ENCODE results near the gene C18orf32.

C18orf32 gene

DNA sequence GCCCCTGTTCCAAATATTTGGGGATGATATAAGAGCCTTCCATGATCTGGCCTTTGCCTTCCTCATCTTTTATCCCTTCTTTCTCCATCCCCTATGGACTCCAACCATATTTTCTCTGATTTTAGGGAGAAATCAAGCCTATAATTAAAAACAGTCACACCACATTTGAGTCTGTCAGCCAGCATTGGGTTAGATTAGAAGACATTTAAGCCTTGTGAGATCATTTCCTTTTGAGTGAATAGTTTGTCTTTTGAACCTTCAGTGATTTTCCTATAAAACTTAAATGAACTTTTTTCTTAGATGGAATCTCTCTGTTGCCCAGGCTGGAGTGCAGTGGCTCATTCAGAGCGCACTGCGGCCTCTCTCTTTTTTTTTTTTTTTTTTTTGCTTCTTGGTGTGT lies 7.6 kb upstream of the C18orf32 start:
- H3K4me2 ChIP-seq (ENCODE audit: low read length), result no peak overlapping the region

DNA sequence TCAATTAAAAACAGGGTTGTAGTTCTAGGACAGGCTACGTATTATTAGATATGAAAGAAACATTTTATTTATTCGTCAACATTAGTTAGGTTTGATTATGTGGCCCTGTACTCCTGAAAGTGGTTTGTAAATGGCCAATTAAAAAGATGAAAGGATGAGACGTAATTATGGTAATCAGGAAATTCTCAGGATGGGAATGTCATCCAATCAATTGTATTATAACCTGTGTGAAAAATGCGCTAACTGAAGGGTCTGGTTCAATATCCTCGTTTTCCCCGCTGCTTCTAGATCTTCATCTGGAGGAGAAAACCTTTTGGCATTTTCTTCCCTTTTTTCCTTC lies 5.6 kb upstream of the C18orf32 start:
- Histone ChIP-seq H3K27ac (ENCODE audit: low read depth, low read length) (no peak overlapping the region), H3K4me2 (ENCODE audit: low read length) (peak overlapping the region; percentile 30), H3K9me3 (ENCODE audit: control insufficient read depth, insufficient read depth, low read length) (no peaks in the 10 kb centered on the region), H3K4me3 (ENCODE audit: low read length) (peak overlapping the region; percentile 98; the same call in 1 of the 2 replicates), H3F3A (ENCODE audit: control insufficient read depth, insufficient read depth) (peaks cover 45% of the 10 kb centered on the region), H3K9me2 (replicated peaks; ENCODE audit: control insufficient read depth, low read length) (no peaks in the 10 kb centered on the region), H4K20me1 (ENCODE audit: control insufficient read depth, insufficient read depth, low read depth, low read length) (peaks cover 13% of the 10 kb centered on the region), H3K27me3 (ENCODE audit: control insufficient read depth, low read length) (0 out of 2 replicates have a peak, but pooled peaks cover 2% of the 10 kb centered on the region), H3K4me1 (ENCODE audit: control insufficient read depth, low read length) (peaks cover 38% of the 10 kb centered on the region), H3K36me3 (ENCODE audit: control insufficient read depth, low read length) (peaks cover 46% of the 10 kb centered on the region), H3K79me2 (ENCODE audit: control insufficient read depth, low read length) (peaks cover 29% of the 10 kb centered on the region)
- TF ChIP-seq, protein P1, sequence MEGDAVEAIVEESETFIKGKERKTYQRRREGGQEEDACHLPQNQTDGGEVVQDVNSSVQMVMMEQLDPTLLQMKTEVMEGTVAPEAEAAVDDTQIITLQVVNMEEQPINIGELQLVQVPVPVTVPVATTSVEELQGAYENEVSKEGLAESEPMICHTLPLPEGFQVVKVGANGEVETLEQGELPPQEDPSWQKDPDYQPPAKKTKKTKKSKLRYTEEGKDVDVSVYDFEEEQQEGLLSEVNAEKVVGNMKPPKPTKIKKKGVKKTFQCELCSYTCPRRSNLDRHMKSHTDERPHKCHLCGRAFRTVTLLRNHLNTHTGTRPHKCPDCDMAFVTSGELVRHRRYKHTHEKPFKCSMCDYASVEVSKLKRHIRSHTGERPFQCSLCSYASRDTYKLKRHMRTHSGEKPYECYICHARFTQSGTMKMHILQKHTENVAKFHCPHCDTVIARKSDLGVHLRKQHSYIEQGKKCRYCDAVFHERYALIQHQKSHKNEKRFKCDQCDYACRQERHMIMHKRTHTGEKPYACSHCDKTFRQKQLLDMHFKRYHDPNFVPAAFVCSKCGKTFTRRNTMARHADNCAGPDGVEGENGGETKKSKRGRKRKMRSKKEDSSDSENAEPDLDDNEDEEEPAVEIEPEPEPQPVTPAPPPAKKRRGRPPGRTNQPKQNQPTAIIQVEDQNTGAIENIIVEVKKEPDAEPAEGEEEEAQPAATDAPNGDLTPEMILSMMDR (IDR thresholded peaks at IDR 0.05; ENCODE audit: low read depth, low read length, poor library complexity, severe bottlenecking), result no peak
- no peak for TF ChIP-seq EZH2phosphoT487 (IDR thresholded peaks at IDR 0.05; ENCODE audit: borderline replicate concordance, low read length)

More for the DNA sequence above, 7.6 kb upstream of the C18orf32 start:
- Histone ChIP-seq H3K27me3 (ENCODE audit: control insufficient read depth, low read length) (0 out of 2 replicates have a peak, but pooled peaks cover 2% of the 10 kb centered on the region), H3K4me1 (ENCODE audit: control insufficient read depth, low read length) (peaks cover 22% of the 10 kb centered on the region), H3K4me3 (ENCODE audit: low read length) (no peak overlapping the region), H3K27ac (ENCODE audit: low read depth, low read length) (no peak overlapping the region), H3F3A (ENCODE audit: control insufficient read depth, insufficient read depth) (peaks cover 26% of the 10 kb centered on the region), H4K20me1 (ENCODE audit: control insufficient read depth, insufficient read depth, low read depth, low read length) (peaks cover 13% of the 10 kb centered on the region), H3K79me2 (ENCODE audit: control insufficient read depth, low read length) (peaks cover 27% of the 10 kb centered on the region), H3K36me3 (ENCODE audit: control insufficient read depth, low read length) (peaks cover 26% of the 10 kb centered on the region), H3K9me3 (ENCODE audit: control insufficient read depth, insufficient read depth, low read length) (no peaks in the 10 kb centered on the region), H3K9me2 (replicated peaks; ENCODE audit: control insufficient read depth, low read length) (no peaks in the 10 kb centered on the region)
- TF ChIP-seq EZH2phosphoT487 (IDR thresholded peaks at IDR 0.05; ENCODE audit: borderline replicate concordance, low read length), result no peak
- TF ChIP-seq, protein P1 (IDR thresholded peaks at IDR 0.05; ENCODE audit: low read depth, low read length, poor library complexity, severe bottlenecking), result no peak

DNA sequence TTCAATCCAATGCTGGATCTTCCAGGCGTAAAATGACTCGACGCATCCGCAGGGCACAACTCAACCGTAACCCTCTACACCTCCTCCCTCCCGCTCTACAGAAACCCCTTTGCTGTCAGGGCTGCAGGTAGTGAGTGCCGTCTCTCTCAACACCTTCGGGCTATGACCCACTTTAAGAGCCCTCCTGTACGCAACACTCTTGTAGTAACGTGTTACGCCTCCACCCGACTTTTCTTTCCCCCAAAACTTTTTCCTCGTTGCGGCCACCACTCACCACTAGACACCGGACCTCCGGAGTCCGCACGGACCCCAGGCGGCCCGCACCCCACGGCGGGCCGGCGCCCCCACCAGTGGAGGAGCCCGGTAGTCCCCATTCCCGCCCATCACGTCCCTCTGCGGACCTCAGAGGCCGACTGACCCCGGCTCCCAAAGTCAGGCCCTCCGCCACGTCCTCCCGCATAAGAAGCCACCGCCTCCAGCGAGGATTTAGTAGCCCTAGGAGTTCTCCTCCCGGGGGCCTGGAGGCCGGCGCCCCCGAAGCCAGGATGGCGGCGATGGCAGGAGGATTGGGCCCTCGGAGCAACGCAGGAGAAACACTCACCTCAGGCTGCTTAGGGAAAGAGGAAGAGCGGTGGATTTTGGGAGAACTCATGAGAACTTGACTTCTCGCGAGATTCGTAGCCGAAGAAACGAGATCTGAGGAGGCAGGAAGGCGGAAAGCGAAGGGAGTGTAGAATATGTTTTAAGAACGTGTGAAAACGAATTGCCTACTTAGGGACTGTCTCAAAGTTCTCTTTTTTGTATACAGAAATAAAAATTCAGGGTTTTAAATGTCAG lies 5.0 kb upstream of the C18orf32 start, which contains the start of gene RPL17:
RPL17 (minus strand) TSS at position 609 of the 837 bp plus-strand sequence.
- no peaks in the 10 kb centered on the region for H3K9me2 ChIP-seq (replicated peaks; ENCODE audit: control insufficient read depth, low read length)
- H3K27me3 ChIP-seq (ENCODE audit: control insufficient read depth, low read length), result 0 out of 2 replicates have a peak, but pooled peaks cover 2% of the 10 kb centered on the region
- H3K36me3 ChIP-seq (ENCODE audit: control insufficient read depth, low read length), result peaks cover 51% of the 10 kb centered on the region
- H4K20me1 ChIP-seq (ENCODE audit: control insufficient read depth, insufficient read depth, low read depth, low read length), result peaks cover 13% of the 10 kb centered on the region
- H3K4me2 ChIP-seq (ENCODE audit: low read length), result peak within 1 kb of the TSS; percentile 92
- peak within 1 kb of the TSS; percentile 98 for H3K4me3 ChIP-seq (ENCODE audit: low read length)
- TF ChIP-seq, protein P1 (IDR thresholded peaks at IDR 0.05; ENCODE audit: low read depth, low read length, poor library complexity, severe bottlenecking), result no peak
- no peak for TF ChIP-seq EZH2phosphoT487 (IDR thresholded peaks at IDR 0.05; ENCODE audit: borderline replicate concordance, low read length)
- H3K9me3 ChIP-seq (ENCODE audit: control insufficient read depth, insufficient read depth, low read length), result no peaks in the 10 kb centered on the region
- H3K27ac ChIP-seq (ENCODE audit: low read depth, low read length), result peak within 1 kb of the TSS; percentile 94
- H3K4me1 ChIP-seq (ENCODE audit: control insufficient read depth, low read length), result peaks cover 43% of the 10 kb centered on the region
- peaks cover 29% of the 10 kb centered on the region for H3K79me2 ChIP-seq (ENCODE audit: control insufficient read depth, low read length)
- peaks cover 50% of the 10 kb centered on the region for H3F3A ChIP-seq (ENCODE audit: control insufficient read depth, insufficient read depth)

All from DOHH2 (cell line).